Muscle layer of duodenum (tissue), 2 donors: Measurements from ENCODE around the gene PLEKHB1.

Experiments
- H3K27ac ChIP-seq: one replicate; pipeline ENCODE4 v1.7.0; 2013; ENCODE audit warnings: mild to moderate bottlenecking, low read length
- H3K27me3 ChIP-seq: one replicate; pipeline ENCODE4 v1.7.0; 2013; ENCODE audit warnings: low read depth, mild to moderate bottlenecking, control low read depth, low read length
- H3K36me3 ChIP-seq, 2 donors: one replicate each; pipeline ENCODE4 v1.7.0; 2013; ENCODE audit warnings: low read length in 2 of 2, control low read depth in 1 of 2, mild to moderate bottlenecking in 1 of 2; ENCODE audit not compliant: insufficient read depth in 2 of 2, control insufficient read depth in 1 of 2
- H3K4me1 ChIP-seq, 2 donors: one replicate each; pipeline ENCODE4 v1.7.0; 2013; ENCODE audit warnings: low read length in 2 of 2, mild to moderate bottlenecking in 2 of 2, control low read depth in 1 of 2, moderate library complexity in 1 of 2; ENCODE audit not compliant: insufficient read depth in 2 of 2, control insufficient read depth in 1 of 2
- H3K4me3 ChIP-seq, 2 donors: one replicate each; pipeline ENCODE4 v1.7.0; 2013; ENCODE audit warnings: low read length in 2 of 2, low read depth in 1 of 2, mild to moderate bottlenecking in 1 of 2
- H3K9me3 ChIP-seq, 2 donors: one replicate each; pipeline ENCODE4 v1.7.0; 2013; ENCODE audit warnings: low read length in 2 of 2, control low read depth in 1 of 2, mild to moderate bottlenecking in 1 of 2; ENCODE audit not compliant: control insufficient read depth in 1 of 2
- donor health status: healthy.

The PLEKHB1 gene

GRCh38 chr11:73649206-73649605 lies 2.8 kb downstream of the PLEKHB1 start:
- Histone ChIP-seq H3K27me3 (no peaks in the 10 kb centered on the region), H3K36me3 (no peaks in the 10 kb centered on the region), H3K27ac (no peak overlapping the region), H3K4me3 (no peak overlapping the region), H3K4me1 (no peaks in the 10 kb centered on the region), H3K9me3 (no peaks in the 10 kb centered on the region)

DNA sequence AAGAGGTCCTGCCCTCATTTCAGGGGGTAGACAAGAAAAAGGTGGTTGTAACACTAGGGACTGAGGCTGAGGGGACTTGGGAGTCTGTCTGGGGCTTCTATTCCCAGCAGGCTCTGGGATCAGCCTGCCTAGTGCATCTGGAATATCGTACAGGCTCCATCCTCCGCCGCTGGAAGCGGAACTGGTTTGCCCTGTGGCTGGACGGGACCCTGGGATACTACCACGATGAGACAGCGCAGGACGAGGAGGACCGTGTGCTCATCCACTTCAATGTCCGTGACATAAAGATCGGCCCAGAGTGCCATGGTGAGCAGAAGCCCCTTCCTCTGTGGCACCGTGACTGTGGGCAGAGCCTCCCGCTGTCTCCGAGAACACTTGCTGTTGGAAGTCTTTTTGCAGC lies 4.0 kb downstream of the PLEKHB1 start:
- no peaks in the 10 kb centered on the region for H3K9me3 ChIP-seq
- H3K27me3 ChIP-seq, result no peaks in the 10 kb centered on the region
- no peak overlapping the region for H3K27ac ChIP-seq
- no peaks in the 10 kb centered on the region for H3K4me1 ChIP-seq
- no peak overlapping the region for H3K4me3 ChIP-seq
- H3K36me3 ChIP-seq, result no peaks in the 10 kb centered on the region

GRCh38 chr11:73651252-73651651 lies 4.9 kb downstream of the PLEKHB1 start:
- Histone ChIP-seq H3K4me3 (no peak overlapping the region), H3K36me3 (no peaks in the 10 kb centered on the region), H3K27ac (no peak overlapping the region), H3K4me1 (no peaks in the 10 kb centered on the region), H3K9me3 (no peaks in the 10 kb centered on the region), H3K27me3 (no peaks in the 10 kb centered on the region)

- Histone ChIP-seq H3K9me3 (no peaks in the 10 kb centered on the region), H3K4me3 (no peak overlapping the region), H3K4me1 (no peaks in the 10 kb centered on the region), H3K27me3 (no peaks in the 10 kb centered on the region), H3K36me3 (no peaks in the 10 kb centered on the region), H3K27ac (no peak overlapping the region)
Measured at GRCh38 chr11:73651661-73652045, 5.3 kb downstream of the PLEKHB1 start.

- Histone ChIP-seq H3K9me3 (no peaks in the 10 kb centered on the region), H3K4me1 (no peaks in the 10 kb centered on the region), H3K4me3 (no peak overlapping the region), H3K36me3 (no peaks in the 10 kb centered on the region), H3K27me3 (no peaks in the 10 kb centered on the region), H3K27ac (peak overlapping the region; percentile 34)
Measured at GRCh38 chr11:73652046-73652730, 5.8 kb downstream of the PLEKHB1 start.

DNA sequence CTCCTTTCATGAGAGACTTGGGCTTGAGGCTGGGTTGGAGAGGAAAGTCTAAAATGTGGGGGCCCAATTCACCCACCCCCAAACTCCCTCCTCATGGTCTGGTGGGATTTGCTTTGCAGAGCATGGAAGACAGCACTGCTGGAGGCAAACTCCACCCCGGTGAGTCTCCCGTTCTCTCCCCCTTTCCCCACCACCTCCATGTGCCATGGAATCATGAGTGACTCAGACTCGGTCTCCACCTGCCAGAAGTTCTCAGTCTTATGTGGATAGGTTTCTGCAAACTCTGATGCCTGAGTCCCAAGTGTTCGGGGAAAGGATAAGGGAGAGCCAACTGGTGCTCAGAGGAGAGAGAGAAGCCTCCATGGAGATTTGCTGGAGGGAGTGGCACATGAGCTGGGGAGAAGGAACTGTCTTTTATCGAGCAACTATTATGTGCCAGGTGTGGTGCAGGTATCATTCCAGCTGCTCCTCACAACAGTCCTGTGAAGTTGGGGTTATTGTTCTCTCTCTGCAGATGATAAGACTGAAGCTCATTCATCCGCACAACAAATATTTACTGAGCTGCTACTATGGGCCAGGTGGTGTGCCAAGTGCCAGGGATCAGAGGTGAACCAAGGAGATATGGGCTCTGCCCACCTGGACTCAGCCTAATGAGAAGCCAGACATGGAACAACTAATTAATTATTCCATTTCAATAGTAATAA lies 6.6 kb downstream of the PLEKHB1 start:
- H3K9me3 ChIP-seq, result no peaks in the 10 kb centered on the region
- no peaks in the 10 kb centered on the region for H3K27me3 ChIP-seq
- no peaks in the 10 kb centered on the region for H3K4me1 ChIP-seq
- H3K36me3 ChIP-seq, result no peaks in the 10 kb centered on the region
- peak overlapping the region; percentile 34 for H3K27ac ChIP-seq
- no peak overlapping the region for H3K4me3 ChIP-seq

GRCh38 chr11:73653996-73654395 lies 7.6 kb downstream of the PLEKHB1 start:
- Histone ChIP-seq H3K27me3 (no peaks in the 10 kb centered on the region), H3K4me3 (no peak overlapping the region), H3K4me1 (no peaks in the 10 kb centered on the region), H3K27ac (no peak overlapping the region), H3K36me3 (no peaks in the 10 kb centered on the region), H3K9me3 (no peaks in the 10 kb centered on the region)

GRCh38 chr11:73654482-73655021 lies 8.2 kb downstream of the PLEKHB1 start:
- Histone ChIP-seq H3K27ac (no peak overlapping the region), H3K36me3 (no peaks in the 10 kb centered on the region)

DNA sequence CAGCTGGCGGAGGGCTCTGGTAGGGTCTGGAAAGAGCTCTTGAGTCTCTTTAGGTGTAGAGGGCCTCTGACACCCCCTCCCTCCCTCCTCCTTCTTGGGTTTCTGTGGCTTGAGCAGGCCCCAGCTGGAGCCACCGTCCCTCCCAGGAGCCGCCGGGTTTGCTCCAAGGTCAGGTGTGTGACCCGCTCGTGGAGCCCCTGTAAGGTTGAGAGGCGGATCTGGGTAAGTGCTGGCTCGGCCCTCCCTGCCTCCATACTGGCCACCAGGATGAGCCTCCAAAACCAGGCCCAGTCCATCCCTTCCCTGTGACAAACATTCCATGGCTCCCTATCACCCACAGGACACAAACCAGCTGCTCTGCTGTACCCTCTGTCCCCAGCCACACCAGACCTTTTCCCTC lies 9.3 kb downstream of the PLEKHB1 start:
- H3K36me3 ChIP-seq, result no peaks in the 10 kb centered on the region
- H3K27me3 ChIP-seq, result no peaks in the 10 kb centered on the region
- H3K27ac ChIP-seq, result no peak overlapping the region
- peaks cover 0 to 6% of the 10 kb centered on the region in 2 donors for H3K4me1 ChIP-seq
- no peak overlapping the region for H3K4me3 ChIP-seq
- H3K9me3 ChIP-seq, result no peaks in the 10 kb centered on the region

More at GRCh38 chr11:73654482-73655021, 8.2 kb downstream of the PLEKHB1 start:
- no peaks in the 10 kb centered on the region for H3K9me3 ChIP-seq
- no peaks in the 10 kb centered on the region for H3K27me3 ChIP-seq
- H3K4me1 ChIP-seq, result no peaks in the 10 kb centered on the region
- H3K4me3 ChIP-seq, result no peak overlapping the region

DNA sequence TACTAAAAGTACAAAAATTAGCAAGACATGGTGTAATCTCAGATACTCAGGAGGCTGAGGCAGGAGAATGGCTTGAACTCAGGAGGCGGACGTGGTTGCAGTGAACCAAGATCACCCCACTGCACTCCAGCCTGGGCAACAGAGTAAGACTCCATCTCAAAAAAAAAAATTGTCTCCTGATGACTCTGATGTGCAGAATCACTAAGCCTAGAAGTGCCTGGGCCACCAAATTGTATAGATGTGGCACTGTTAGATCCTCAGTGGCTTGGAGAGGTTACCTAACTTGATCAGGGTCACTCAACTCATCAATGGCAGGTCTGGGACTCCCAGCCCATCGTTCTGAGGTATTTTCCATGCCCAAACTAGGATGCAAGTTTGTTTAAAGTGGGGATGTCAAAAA lies 10.6 kb downstream of the PLEKHB1 start:
- H3K4me1 ChIP-seq, result peaks cover 0 to 14% of the 10 kb centered on the region in 2 donors
- H3K27me3 ChIP-seq, result no peaks in the 10 kb centered on the region
- no peaks in the 10 kb centered on the region for H3K36me3 ChIP-seq
- H3K27ac ChIP-seq, result no peak overlapping the region
- no peak overlapping the region for H3K4me3 ChIP-seq
- H3K9me3 ChIP-seq, result no peaks in the 10 kb centered on the region

DNA sequence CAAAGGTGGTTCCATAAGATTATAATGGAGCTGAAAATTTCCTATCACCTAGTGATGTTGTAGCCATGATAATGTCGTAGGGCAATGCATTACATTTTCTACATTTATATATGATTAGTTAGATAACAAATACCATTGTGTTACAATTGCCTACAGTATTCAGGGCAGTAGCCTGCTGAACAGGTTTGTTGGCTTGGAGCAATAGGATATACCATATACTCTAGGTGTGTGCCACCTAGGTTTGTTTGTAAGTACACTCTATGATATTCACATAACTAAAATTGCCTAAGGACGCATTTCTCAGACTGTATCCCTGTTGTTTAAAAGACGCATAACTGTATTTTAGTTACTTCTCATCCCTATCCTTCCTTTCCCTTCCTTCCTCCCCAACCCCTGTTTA lies 13.6 kb downstream of the PLEKHB1 start:
- H3K27me3 ChIP-seq, result no peaks in the 10 kb centered on the region
- no peak overlapping the region for H3K4me3 ChIP-seq
- no peak overlapping the region for H3K27ac ChIP-seq

More for the DNA sequence above, 13.6 kb downstream of the PLEKHB1 start:
- no peaks in the 10 kb centered on the region for H3K36me3 ChIP-seq
- H3K4me1 ChIP-seq, result peaks cover 0 to 18% of the 10 kb centered on the region in 2 donors
- H3K9me3 ChIP-seq, result no peaks in the 10 kb centered on the region
